ENCODE data around the gene UCK2.

The UCK2 gene

DNA sequence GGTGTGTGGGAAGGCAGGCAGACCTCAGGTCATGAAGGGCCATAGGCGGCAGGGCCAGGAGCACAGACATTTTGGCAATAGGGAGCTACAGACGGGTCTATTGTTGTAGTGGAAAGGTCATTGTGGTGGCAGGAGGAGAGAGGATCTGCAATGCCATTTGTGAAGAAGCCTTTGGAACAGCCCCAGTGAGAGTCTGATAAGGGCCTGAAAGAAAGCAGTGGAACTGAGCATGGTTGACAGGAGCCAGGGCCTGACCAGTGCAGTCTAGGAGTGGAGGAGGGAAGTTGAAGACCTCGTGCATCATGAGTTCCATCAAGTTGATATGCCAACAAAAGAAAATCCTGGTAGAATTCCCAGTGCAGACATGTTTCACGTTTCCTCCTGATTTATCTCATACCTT is 65.5 kb downstream of the UCK2 start:
- Mint-ChIP-seq H3K4me1 (no peaks in the 10 kb centered on the region), H3K36me3 (peaks cover 16% of the 10 kb centered on the region), H3K27me3 (no peaks in the 10 kb centered on the region)

DNA sequence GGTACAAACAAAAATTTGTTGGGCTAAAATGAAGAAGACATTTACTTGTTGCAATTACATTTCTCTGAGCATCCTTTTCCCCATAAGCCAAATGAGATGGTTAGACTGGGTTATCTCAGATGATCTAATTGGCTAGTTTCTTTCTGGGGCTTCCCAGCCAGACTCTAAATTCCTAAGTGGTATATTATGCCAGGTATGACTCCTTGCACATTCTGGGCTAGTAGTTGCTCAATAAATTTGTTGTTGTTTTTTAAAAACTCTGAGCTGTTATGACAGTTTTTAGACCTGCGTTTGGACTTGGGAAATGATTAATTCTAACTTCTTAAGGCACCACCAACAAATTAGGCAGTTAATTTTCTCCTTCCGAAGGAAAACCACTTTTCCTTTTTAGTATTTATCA is 66.1 kb downstream of the UCK2 start:
- Mint-ChIP-seq H3K27me3 (no peaks in the 10 kb centered on the region), H3K36me3 (peaks cover 16% of the 10 kb centered on the region), H3K4me1 (no peaks in the 10 kb centered on the region), H3K9me3 (no peaks in the 10 kb centered on the region), H3K4me3 (no peak overlapping the region), H3K27ac (no peak overlapping the region)

More for the DNA sequence above, 65.5 kb downstream of the UCK2 start:
- Mint-ChIP-seq H3K27ac (no peak overlapping the region), H3K4me3 (no peak overlapping the region), H3K9me3 (no peaks in the 10 kb centered on the region)

DNA sequence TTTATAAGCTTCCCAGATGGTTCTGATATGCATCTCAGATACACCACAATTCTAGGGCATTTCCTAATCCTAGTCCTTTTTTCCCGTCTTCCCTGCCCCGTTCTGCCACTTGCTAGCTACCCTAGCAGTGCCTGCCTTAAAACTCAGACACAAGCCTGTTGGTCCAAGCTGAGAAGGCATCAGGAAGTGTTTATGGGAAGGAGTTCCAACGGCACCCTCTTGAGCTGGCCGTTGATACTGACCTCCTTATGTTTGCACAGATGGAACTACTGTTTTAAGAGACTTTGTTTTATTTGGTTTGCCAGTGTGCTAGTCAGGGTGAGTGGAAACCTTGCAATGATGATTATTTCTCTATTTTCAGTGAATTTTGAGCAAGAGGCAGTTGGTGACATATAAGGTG is 67.2 kb downstream of the UCK2 start:
- Mint-ChIP-seq H3K9me3 (no peaks in the 10 kb centered on the region), H3K27me3 (no peaks in the 10 kb centered on the region), H3K27ac (no peak overlapping the region), H3K4me3 (no peak overlapping the region), H3K36me3 (peaks cover 16% of the 10 kb centered on the region), H3K4me1 (no peaks in the 10 kb centered on the region)

DNA sequence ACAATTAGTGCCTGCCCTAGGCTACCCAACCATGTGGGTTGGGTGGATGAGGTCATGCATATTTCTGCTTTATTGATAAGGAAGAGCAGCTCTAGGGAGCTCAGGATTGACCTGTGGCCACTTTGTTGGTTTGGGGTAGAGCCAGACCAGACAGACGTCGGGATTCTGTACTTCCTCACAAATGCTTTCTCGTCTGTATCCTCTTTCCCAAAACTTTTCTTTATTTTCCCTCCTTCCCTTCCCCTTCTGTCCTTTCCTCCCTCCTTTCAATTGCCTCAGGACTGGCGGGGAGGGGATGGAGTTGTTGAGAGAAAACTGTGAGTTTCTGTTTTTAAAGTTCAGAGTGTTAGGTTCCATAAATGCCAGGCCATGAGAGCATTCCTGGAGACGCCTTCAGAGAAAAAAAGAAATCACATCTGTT is 68.0 kb downstream of the UCK2 start:
- Mint-ChIP-seq H3K27ac (no peak overlapping the region), H3K27me3 (no peaks in the 10 kb centered on the region), H3K9me3 (no peaks in the 10 kb centered on the region), H3K4me3 (no peak overlapping the region), H3K4me1 (no peaks in the 10 kb centered on the region), H3K36me3 (peaks cover 14% of the 10 kb centered on the region)

DNA sequence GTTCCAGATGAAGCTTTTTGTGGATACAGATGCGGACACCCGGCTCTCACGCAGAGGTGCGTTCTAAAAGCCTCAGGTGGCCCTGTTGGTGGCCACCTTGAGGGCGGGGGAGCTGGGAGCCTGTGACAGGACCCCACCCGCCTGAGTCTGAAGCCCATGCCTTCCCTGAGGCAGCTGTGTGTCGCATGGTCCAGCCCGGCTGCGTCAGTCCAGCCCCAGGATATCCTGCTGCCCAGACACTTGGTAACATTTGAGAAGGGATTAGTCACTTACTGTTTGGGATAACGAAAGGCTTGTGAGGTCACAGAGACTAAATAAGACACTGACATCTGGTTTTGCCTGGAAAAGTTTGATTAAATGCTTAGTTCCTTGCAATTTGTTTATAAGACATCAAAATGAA is 68.9 kb downstream of the UCK2 start:
- H3K36me3 Mint-ChIP-seq, result peaks cover 13% of the 10 kb centered on the region
- H3K27me3 Mint-ChIP-seq, result no peaks in the 10 kb centered on the region
- H3K9me3 Mint-ChIP-seq, result no peaks in the 10 kb centered on the region
- no peak overlapping the region for H3K27ac Mint-ChIP-seq
- no peak overlapping the region for H3K4me3 Mint-ChIP-seq
- no peaks in the 10 kb centered on the region for H3K4me1 Mint-ChIP-seq

DNA sequence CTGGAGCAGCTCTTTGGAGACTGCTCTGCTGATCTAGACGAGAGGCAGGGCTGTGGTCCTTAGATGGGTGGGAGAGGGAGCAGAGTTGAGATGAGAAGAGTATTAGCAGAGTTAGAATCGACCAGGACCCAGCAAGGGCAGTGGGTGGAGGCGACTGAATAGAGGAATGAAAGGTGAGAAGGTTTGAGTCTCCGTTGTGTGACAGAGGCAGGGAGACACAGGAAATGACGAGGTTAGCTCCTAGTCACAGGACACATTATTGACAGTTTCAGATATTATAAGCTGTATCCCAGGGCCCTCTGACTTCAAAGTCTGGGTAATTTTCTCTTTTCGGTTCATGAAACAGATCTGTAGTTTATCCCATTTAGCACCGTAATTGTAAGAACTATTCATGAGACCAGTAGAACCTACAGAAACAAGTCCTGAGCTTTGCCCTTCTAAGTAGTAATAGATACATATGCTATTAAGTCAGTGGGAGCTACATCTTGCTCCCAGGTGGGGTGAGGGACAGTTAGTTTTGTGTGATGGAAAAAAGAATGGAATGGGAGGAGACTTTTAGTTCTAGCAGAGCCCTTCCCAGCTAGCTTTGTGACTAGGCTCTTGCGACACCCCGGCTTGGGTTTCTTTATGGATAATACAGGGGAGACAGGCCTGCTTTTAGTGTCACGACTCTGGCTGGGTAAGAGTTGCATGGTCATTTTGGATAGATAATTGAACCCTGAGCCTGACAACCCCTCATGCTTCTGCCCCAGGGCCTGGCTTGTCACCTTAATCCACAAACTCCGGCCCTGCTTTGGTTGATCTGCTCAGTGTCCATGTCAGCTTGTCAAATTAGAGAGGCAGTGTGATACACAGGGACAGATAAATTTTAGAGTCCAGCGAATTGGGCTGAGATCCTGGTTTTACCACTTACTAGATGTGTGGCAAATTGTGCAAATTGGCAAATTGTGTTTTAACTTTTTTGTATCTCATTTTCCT is 70.2 kb downstream of the UCK2 start:
- H3K27ac Mint-ChIP-seq, result no peak overlapping the region
- no peaks in the 10 kb centered on the region for H3K9me3 Mint-ChIP-seq
- no peaks in the 10 kb centered on the region for H3K4me1 Mint-ChIP-seq
- H3K4me3 Mint-ChIP-seq, result no peak overlapping the region
- H3K27me3 Mint-ChIP-seq, result no peaks in the 10 kb centered on the region
- H3K36me3 Mint-ChIP-seq, result peaks cover 9% of the 10 kb centered on the region

DNA sequence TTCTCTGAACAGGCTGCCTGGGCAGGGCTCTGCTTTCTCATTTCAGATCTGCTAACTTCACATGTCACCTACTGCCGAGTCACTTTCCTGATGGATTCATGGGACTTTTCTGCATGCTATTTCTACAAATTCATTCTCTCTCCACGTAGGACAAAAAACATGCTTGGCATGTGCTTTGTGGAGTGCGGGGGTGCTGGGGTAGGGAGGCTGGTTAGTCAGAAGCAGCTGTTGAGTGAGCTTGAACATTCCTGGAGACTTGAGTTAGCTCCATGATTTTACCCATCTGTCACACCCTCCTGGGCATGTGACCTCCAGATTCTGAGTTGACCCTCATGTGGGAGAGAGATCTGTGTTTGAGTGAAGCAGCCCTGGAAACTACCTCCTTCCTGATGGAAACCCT is 71.4 kb downstream of the UCK2 start:
- Mint-ChIP-seq H3K36me3 (peaks cover 5% of the 10 kb centered on the region), H3K9me3 (no peaks in the 10 kb centered on the region), H3K27ac (no peak overlapping the region), H3K27me3 (no peaks in the 10 kb centered on the region), H3K4me1 (no peaks in the 10 kb centered on the region), H3K4me3 (no peak overlapping the region)

DNA sequence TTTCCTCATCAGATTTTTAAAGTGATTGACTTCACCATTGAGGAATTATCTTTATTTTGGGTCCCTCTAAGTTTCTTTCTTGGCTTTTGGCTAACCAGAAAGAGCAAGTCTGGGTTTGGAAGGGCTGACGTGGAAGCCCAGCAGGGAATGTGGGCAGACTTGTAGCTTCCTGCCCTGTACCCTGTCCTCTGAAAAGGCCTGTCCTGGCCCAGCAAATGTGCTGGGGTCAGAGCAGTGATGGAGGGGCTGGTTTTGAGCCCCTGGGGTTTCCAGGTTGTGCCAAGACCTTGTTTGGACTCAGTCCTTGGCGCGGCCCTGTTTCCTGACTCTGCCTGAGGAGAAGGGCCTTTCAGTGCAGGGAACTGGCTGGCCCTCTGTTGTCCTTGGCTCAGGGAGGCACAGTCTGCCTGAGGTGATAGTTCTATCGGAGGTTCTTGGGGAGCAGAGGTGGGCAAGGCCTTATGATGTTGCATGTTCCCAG is 72.1 kb downstream of the UCK2 start:
- Mint-ChIP-seq H3K27me3 (no peaks in the 10 kb centered on the region), H3K27ac (no peak overlapping the region), H3K36me3 (peaks cover 4% of the 10 kb centered on the region), H3K9me3 (no peaks in the 10 kb centered on the region), H3K4me1 (no peaks in the 10 kb centered on the region), H3K4me3 (no peak overlapping the region)

DNA sequence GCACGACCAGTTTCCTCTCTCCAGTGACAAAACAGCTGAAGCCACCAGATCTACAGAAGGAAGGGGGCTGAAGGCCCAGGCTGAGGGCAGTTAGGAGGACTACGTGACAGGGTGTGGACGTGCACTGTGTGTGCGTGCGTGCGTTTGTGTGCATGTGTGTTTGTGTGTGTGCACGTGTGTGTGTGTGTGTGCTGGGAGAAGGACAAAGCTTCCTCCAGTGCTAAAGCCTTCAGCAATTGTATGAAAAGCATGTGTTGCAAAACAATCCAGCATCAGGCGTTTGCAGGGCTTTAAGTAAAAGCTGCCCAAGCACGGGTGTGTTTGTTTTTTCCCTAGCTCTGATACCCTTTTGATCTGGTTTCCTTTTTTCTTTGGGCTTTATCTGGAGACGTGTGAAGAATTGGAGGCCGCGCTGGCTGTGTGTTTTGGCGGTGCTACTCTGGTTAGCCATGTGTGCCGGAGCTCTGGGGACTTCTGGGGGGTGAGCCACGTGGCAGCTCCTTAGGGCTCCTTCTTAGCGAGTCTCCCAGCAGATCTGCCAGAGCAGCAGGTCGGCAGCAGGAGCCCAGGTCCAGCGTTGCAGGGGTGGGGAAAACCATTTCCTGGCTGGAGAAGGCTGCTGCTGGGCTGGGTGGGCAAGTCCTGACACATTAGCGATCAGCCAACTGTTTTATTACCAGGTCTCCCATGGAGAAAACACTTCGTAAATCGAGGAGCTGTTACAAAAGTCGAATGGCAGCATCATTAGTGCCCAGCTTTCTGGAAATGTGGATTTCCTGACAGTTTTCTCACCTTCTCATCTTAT is 73.4 kb downstream of the UCK2 start:
- Mint-ChIP-seq H3K4me3 (no peak overlapping the region), H3K27ac (peak overlapping the region; percentile 26), H3K36me3 (peaks cover 4% of the 10 kb centered on the region), H3K4me1 (no peaks in the 10 kb centered on the region), H3K27me3 (no peaks in the 10 kb centered on the region), H3K9me3 (no peaks in the 10 kb centered on the region)

DNA sequence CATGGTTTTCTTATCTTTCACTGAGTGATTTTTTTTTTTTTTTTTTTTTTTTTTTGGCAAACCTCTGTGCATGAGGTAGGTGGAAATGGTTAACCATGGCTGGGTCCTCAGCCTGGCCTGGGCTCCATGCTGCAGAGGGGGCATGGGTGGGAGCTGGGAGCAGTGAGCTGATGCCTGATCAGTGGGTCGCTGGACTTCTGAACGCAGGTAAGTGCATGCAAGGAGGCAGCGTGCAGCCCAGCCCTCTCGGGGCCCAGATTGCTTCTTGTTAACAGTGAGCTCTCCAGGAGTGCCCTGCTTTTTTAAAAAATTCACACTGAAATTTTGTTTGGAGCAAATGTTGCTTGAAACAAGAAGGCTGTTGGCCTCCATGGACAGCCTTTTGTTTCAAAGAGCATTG is 75.2 kb downstream of the UCK2 start:
- no peak overlapping the region for H3K4me3 Mint-ChIP-seq
- no peaks in the 10 kb centered on the region for H3K9me3 Mint-ChIP-seq
- no peaks in the 10 kb centered on the region for H3K27me3 Mint-ChIP-seq
- peaks cover 4% of the 10 kb centered on the region for H3K36me3 Mint-ChIP-seq
- no peak overlapping the region for H3K27ac Mint-ChIP-seq
- no peaks in the 10 kb centered on the region for H3K4me1 Mint-ChIP-seq

DNA sequence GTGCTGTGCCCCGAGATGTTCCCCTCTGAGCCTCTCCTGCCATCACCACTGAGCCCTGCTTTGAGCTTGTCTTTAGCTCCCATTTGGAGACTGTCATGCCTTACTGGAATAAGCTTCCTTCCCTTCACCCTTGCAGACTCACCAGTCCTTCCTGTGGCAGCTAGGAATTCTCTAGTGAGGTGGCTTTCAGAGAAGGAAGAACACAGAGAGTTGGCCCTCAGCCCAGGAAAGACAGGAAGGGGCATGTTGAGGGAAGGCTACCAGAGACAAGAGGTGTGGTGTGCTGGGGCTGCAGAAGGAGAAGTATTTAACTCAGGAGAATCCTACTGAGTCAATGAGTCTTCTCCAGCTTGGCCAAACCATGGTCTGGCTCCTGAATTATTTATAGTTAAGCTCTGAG is 76.3 kb downstream of the UCK2 start:
- no peaks in the 10 kb centered on the region for H3K9me3 Mint-ChIP-seq
- H3K4me1 Mint-ChIP-seq, result no peaks in the 10 kb centered on the region
- H3K36me3 Mint-ChIP-seq, result peaks cover 4% of the 10 kb centered on the region
- H3K27ac Mint-ChIP-seq, result no peak overlapping the region
- H3K4me3 Mint-ChIP-seq, result no peak overlapping the region
- H3K27me3 Mint-ChIP-seq, result no peaks in the 10 kb centered on the region

DNA sequence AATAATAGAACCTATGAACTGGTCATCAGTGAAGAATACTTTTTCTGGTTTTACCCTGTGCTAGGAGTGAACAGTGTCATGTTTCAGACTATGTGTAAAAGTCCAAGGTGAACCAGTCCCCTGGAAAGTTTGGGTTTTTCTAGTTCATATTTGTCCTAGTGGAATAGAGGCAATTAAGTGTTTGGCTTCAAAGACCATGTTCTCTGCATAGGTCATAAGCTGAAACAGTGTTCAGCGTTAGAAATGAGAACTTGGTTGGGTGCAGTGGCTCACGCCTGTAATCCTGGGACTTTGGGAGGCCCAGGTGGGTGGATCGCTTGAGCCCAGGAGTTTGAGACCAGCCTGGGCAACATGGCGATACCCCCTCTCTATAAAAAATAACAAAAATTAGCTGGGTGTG is 77.5 kb downstream of the UCK2 start:
- Mint-ChIP-seq H3K4me1 (no peaks in the 10 kb centered on the region), H3K27me3 (no peaks in the 10 kb centered on the region), H3K27ac (no peak overlapping the region), H3K36me3 (peaks cover 4% of the 10 kb centered on the region), H3K4me3 (no peak overlapping the region), H3K9me3 (no peaks in the 10 kb centered on the region)

DNA sequence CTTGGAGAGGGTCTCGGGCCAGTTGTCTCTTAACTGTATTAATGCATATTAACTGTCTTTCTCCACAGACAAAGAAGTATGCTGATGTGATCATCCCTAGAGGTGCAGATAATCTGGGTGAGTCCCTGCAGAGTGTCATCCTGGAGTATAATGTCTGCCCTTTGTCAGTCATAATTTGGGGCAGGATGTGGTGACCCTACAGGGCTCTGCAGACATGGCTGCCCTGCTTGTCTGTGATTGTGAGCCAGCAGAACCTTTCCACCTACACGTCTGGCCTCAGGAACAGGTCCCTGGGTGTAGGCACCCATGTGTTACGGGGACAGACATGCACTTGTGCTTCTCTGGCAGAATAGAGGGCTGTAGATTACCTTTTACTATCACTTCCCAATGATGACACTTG is 78.4 kb downstream of the UCK2 start:
- H3K4me1 Mint-ChIP-seq, result no peaks in the 10 kb centered on the region
- H3K36me3 Mint-ChIP-seq, result peaks cover 4% of the 10 kb centered on the region
- no peaks in the 10 kb centered on the region for H3K27me3 Mint-ChIP-seq
- H3K4me3 Mint-ChIP-seq, result no peak overlapping the region
- no peak overlapping the region for H3K27ac Mint-ChIP-seq
- H3K9me3 Mint-ChIP-seq, result no peaks in the 10 kb centered on the region

DNA sequence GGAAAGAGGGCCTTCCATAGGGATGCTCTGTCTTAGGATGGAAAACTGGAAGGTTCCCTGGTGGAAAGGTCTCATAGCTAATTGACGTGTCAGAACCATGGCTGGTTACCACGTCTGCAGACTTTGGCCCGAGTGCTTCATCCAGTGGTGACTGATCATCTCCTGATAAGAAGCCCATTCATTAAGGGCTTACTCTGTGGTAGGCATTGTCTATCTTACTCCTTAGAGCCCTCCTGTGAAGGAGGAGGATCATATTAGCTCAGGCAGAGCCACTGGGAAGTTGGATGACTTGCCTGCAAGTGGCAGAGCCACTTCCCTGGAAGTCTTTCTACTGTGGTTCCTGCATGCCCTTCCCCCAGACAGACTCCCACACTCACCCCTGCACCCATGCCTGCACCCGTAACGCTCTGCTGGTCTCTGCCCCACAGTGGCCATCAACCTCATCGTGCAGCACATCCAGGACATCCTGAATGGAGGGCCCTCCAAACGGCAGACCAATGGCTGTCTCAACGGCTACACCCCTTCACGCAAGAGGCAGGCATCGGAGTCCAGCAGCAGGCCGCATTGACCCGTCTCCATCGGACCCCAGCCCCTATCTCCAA is 79.9 kb downstream of the UCK2 start:
- Mint-ChIP-seq H3K9me3 (no peaks in the 10 kb centered on the region), H3K27me3 (no peaks in the 10 kb centered on the region), H3K4me3 (no peak overlapping the region), H3K4me1 (no peaks in the 10 kb centered on the region), H3K36me3 (no peaks in the 10 kb centered on the region), H3K27ac (no peak overlapping the region)

DNA sequence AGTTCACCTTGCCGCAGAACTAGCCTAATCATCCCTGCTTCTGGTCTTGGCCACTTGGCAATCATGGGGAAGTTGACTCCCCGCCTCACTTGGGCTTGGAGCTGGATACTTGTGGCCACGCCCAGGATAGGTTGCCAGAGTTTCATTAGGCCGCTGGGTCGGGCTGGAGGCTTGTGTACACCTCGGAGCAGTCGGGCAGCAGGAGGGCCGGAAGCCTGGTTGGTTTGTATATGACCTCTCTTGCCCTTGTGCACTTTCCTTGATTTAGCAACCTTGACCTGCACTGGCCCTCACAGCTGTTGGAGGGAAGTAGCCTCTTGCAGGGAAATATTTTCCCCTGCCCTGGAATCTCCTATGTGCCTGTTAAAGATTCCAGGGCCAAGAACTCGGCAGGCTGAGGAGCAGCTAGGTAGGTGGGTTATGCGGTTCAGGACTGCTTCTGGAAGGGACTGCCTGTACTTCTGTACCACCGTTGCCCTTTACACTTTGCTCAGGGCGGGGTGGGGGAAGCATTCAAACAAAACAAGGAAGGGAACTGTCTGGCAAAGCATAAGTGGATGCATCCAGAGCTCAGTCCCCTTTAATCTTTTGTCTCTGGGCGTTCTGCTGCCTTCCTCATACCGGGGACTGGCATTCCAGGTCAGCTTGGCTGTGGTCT is 83.5 kb downstream of the UCK2 start:
- peaks cover 2% of the 10 kb centered on the region for H3K27me3 Mint-ChIP-seq
- H3K9me3 Mint-ChIP-seq, result no peaks in the 10 kb centered on the region
- no peak overlapping the region for H3K27ac Mint-ChIP-seq
- H3K4me1 Mint-ChIP-seq, result no peaks in the 10 kb centered on the region
- no peak overlapping the region for H3K4me3 Mint-ChIP-seq
- peaks cover 2% of the 10 kb centered on the region for H3K36me3 Mint-ChIP-seq
